WTC11 (cell line): ENCODE results near the gene SREBF1. TPM values are rescaled to one million over a fixed set of nuclear protein-coding genes. Genes with fewer than 3 reads are reported as not detected.

Source experiments
- ATAC-seq: fragments of 200-7000 bp; cut with Tn5 transposase; 2 replicates; pipeline ENCODE4 v1.10.0; 2021; ENCODE audit warnings: mild to moderate bottlenecking, moderate library complexity
- Bru-seq: library from RNA; stranded (reverse); fragments of 400-500 nt; gene quantifications from one replicate; lab custom pipeline; 2021; lab: Mats Ljungman, UMichigan
- CTCF ChIA-PET: fragments of 300-600 bp; sonication (Branson Sonifier 250); formaldehyde crosslinking; loops from one replicate; lab custom pipeline; 2021; ENCODE audit warnings: antibody characterized with exemption; lab: Charles Lee
- POLR2A ChIA-PET: fragments of 350-600 bp; sonication (Branson Sonifier 250); formaldehyde crosslinking; loops from one replicate; lab custom pipeline; 2021; ENCODE audit warnings: antibody characterized with exemption; lab: Charles Lee
- DNase-seq: peaks from one replicate; pipeline ENCODE4 v3.0.0; 2021; ENCODE audit warnings: low spot score
- H3K27ac Mint-ChIP-seq: 2 replicates; pipeline ENCODE4 v1.8.0; 2021; ENCODE audit warnings: mixed read lengths
- H3K27me3 Mint-ChIP-seq: 2 replicates; pipeline ENCODE4 v1.8.0; 2021; ENCODE audit warnings: low read depth, mild to moderate bottlenecking, moderate library complexity, mixed read lengths
- H3K36me3 Mint-ChIP-seq: 2 replicates; pipeline ENCODE4 v1.8.0; 2021; ENCODE audit warnings: mixed read lengths
- H3K4me1 Mint-ChIP-seq: 2 replicates; pipeline ENCODE4 v1.8.0; 2022; ENCODE audit warnings: mixed read lengths
- H3K4me3 Mint-ChIP-seq: 2 replicates; pipeline ENCODE4 v1.8.0; 2021; ENCODE audit warnings: mild to moderate bottlenecking, moderate library complexity, mixed read lengths
- H3K9me3 Mint-ChIP-seq: 2 replicates; pipeline ENCODE4 v1.8.0; 2021; ENCODE audit warnings: mixed read lengths
- ESRRA ChIP-seq: sonication (generic); formaldehyde crosslinking; IDR thresholded peaks from 2 replicates; pipeline ENCODE4 v1.8.1; 2022; ENCODE audit warnings: mild to moderate bottlenecking, missing genetic modification reagents, borderline replicate concordance
- NFYB ChIP-seq: sonication (generic); formaldehyde crosslinking; conservative IDR thresholded peaks from 2 replicates; pipeline ENCODE4 v1.8.0; 2022; ENCODE audit warnings: low read depth, missing genetic modification reagents
- NR1H2 ChIP-seq: sonication (generic); formaldehyde crosslinking; IDR thresholded peaks from 2 replicates; pipeline ENCODE4 v1.9.0; 2021; ENCODE audit warnings: mild to moderate bottlenecking, moderate library complexity, missing genetic modification reagents
- SP1 ChIP-seq: sonication (generic); formaldehyde crosslinking; conservative IDR thresholded peaks from 2 replicates; pipeline ENCODE4 v1.8.1; 2022; ENCODE audit warnings: missing genetic modification reagents
- ZNF416 ChIP-seq: fragments of 250-450 bp; sonication (Bioruptor Pico); IDR thresholded peaks from 2 replicates; pipeline ENCODE4 v1.9.0; 2021; ENCODE audit warnings: mild to moderate bottlenecking, inconsistent platforms
- long read RNA-seq, 3 experiments: library from RNA in 1 of 3; library from capped mRNA in 1 of 3; library from polyadenylated mRNA in 1 of 3; unstranded in 2 of 3; stranded (forward) in 1 of 3; transcript quantifications; one replicate each; pipeline ENCODE4 v2.0.0, GENCODE V29; 2021
- total RNA-seq: library from RNA; stranded (reverse); gene quantifications from 3 replicates; pipeline ENCODE4 v1.2.3, GENCODE V29; 2021
- TF ChIP-seq, protein P1 (sequence below): sonication (generic); formaldehyde crosslinking; IDR thresholded peaks from 2 replicates; pipeline ENCODE4 v1.8.1; 2023; ENCODE audit warnings: mild to moderate bottlenecking, missing genetic modification reagents, borderline replicate concordance
- TF ChIP-seq, protein P2 (sequence below): sonication (generic); formaldehyde crosslinking; IDR thresholded peaks from 2 replicates; pipeline ENCODE4 v1.8.1; 2023; ENCODE audit warnings: mild to moderate bottlenecking, moderate library complexity, missing genetic modification reagents
- TF ChIP-seq, protein P3 (sequence below): fragments of 250-450 bp; sonication (Bioruptor Pico); IDR thresholded peaks from 2 replicates; pipeline ENCODE4 v2.1.2; 2022; ENCODE audit warnings: mild to moderate bottlenecking, moderate library complexity
- TF ChIP-seq, protein P4 (sequence below): sonication (generic); formaldehyde crosslinking; IDR thresholded peaks from 2 replicates; pipeline ENCODE4 v1.8.1; 2022; ENCODE audit warnings: mild to moderate bottlenecking, moderate library complexity, missing genetic modification reagents
- TF ChIP-seq, protein P5 (sequence below): sonication (generic); formaldehyde crosslinking; IDR thresholded peaks from 2 replicates; pipeline ENCODE4 v1.8.0; 2023; ENCODE audit warnings: missing genetic modification reagents
- TF ChIP-seq, protein P6 (sequence below): sonication (generic); formaldehyde crosslinking; IDR thresholded peaks from 2 replicates; pipeline ENCODE4 v1.8.0; 2022; ENCODE audit warnings: mild to moderate bottlenecking, missing genetic modification reagents
- TF ChIP-seq, protein P7 (sequence below): sonication (generic); formaldehyde crosslinking; IDR thresholded peaks from 2 replicates; pipeline ENCODE4 v1.8.0; 2023; ENCODE audit warnings: mild to moderate bottlenecking, missing genetic modification reagents

SREBF1 gene
- 72.3 to 93.7 TPM (median 76.7 TPM) in 3 replicates for total RNA-seq
- Bru-seq, nascent RNA, result percentile 79 among the genes with signal in this experiment
- long read RNA-seq, experiment 1, full-length matches to known transcripts, result 178 of 295 reads
- long read RNA-seq, experiment 1, partial matches to known transcripts, result 46 of 295 reads
- long read RNA-seq, experiment 1, other reads (novel, unspliced or antisense), result 71 of 295 reads
- long read RNA-seq, experiment 2, full-length matches to known transcripts, result 8 of 57 reads
- long read RNA-seq, experiment 2, partial matches to known transcripts, result 30 of 57 reads
- long read RNA-seq, experiment 2, other reads (novel, unspliced or antisense), result 19 of 57 reads
- long read RNA-seq, experiment 3, result 0 reads

DNA sequence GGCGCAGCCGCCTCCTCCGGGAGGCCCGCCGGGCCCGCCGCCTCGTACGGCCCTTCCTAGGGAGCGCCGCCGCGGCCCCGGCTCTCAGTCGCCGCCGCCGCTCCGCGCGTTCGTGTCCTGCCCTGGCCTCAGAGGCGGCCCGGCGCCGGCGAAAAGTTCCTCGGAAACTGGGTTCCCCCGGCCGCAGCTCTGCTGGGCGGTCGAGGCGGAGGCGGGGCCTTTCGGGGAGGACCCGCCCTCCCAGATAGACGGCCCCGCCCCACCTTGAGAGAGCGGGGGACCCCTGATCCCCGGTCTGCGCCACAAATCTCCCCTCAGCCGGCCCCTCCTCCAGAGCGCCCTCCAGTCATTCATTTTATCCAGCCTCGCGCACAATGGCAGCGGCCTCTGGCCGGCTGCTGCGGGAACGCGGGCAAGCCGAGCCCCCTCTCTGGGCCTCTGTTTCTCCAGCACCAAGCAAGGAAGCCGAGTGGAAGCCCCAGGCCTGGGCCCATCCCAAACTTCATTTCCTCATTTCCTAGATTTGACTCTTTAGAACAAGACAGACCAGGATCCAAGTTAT is at the start of gene SREBF1:
SREBF1 (minus strand) TSS at position 169 of the 562 bp plus-strand sequence. CDS start 169 bp downstream, outside the sequence.
- DNase-seq, result peak; percentile 87
- ChIA-PET CTCF (interaction anchor here (0.8 to 3.6 kb wide), 16 partner anchors 9 to 340 kb away, joined by 3 to 37 read pairs (median 4); no protein-coding TSS in a partner anchor), POLR2A (interaction anchor here (0.9 to 4.8 kb wide), 19 partner anchors 9 to 137 kb away, joined by 3 to 137 read pairs (median 6); no protein-coding TSS in a partner anchor)
- TF ChIP-seq, protein P1, sequence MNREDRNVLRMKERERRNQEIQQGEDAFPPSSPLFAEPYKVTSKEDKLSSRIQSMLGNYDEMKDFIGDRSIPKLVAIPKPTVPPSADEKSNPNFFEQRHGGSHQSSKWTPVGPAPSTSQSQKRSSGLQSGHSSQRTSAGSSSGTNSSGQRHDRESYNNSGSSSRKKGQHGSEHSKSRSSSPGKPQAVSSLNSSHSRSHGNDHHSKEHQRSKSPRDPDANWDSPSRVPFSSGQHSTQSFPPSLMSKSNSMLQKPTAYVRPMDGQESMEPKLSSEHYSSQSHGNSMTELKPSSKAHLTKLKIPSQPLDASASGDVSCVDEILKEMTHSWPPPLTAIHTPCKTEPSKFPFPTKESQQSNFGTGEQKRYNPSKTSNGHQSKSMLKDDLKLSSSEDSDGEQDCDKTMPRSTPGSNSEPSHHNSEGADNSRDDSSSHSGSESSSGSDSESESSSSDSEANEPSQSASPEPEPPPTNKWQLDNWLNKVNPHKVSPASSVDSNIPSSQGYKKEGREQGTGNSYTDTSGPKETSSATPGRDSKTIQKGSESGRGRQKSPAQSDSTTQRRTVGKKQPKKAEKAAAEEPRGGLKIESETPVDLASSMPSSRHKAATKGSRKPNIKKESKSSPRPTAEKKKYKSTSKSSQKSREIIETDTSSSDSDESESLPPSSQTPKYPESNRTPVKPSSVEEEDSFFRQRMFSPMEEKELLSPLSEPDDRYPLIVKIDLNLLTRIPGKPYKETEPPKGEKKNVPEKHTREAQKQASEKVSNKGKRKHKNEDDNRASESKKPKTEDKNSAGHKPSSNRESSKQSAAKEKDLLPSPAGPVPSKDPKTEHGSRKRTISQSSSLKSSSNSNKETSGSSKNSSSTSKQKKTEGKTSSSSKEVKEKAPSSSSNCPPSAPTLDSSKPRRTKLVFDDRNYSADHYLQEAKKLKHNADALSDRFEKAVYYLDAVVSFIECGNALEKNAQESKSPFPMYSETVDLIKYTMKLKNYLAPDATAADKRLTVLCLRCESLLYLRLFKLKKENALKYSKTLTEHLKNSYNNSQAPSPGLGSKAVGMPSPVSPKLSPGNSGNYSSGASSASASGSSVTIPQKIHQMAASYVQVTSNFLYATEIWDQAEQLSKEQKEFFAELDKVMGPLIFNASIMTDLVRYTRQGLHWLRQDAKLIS, result no peak
- TF ChIP-seq ZNF416 (CRISPR knock-in tag) (0 out of 2 replicates have a peak, but pooled peaks have one; percentile 7), SP1 (CRISPR knock-in tag) (0 out of 2 replicates have a peak, but pooled peaks have one; percentile 5), ESRRA (CRISPR knock-in tag) (peak; percentile 64; the same call in 1 of the 2 replicates)
- TF ChIP-seq, protein P2, sequence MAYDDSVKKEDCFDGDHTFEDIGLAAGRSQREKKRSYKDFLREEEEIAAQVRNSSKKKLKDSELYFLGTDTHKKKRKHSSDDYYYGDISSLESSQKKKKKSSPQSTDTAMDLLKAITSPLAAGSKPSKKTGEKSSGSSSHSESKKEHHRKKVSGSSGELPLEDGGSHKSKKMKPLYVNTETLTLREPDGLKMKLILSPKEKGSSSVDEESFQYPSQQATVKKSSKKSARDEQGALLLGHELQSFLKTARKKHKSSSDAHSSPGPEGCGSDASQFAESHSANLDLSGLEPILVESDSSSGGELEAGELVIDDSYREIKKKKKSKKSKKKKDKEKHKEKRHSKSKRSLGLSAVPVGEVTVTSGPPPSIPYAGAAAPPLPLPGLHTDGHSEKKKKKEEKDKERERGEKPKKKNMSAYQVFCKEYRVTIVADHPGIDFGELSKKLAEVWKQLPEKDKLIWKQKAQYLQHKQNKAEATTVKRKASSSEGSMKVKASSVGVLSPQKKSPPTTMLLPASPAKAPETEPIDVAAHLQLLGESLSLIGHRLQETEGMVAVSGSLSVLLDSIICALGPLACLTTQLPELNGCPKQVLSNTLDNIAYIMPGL, result peak; percentile 29; the same call in 1 of the 2 replicates
- TF ChIP-seq, protein P3, sequence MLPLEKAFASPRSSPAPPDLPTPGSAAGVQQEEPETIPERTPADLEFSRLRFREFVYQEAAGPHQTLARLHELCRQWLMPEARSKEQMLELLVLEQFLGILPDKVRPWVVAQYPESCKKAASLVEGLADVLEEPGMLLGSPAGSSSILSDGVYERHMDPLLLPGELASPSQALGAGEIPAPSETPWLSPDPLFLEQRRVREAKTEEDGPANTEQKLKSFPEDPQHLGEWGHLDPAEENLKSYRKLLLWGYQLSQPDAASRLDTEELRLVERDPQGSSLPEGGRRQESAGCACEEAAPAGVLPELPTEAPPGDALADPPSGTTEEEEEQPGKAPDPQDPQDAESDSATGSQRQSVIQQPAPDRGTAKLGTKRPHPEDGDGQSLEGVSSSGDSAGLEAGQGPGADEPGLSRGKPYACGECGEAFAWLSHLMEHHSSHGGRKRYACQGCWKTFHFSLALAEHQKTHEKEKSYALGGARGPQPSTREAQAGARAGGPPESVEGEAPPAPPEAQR (CRISPR knock-in tag), result no peak
- TF ChIP-seq, protein P4, sequence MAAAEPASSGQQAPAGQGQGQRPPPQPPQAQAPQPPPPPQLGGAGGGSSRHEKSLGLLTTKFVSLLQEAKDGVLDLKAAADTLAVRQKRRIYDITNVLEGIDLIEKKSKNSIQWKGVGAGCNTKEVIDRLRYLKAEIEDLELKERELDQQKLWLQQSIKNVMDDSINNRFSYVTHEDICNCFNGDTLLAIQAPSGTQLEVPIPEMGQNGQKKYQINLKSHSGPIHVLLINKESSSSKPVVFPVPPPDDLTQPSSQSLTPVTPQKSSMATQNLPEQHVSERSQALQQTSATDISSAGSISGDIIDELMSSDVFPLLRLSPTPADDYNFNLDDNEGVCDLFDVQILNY, result 0 out of 2 replicates have a peak, but pooled peaks have one; percentile 23
- peak; percentile 49 for ATAC-seq
- peaks cover 21% of the 10 kb centered on the region for H3K36me3 Mint-ChIP-seq
- peak within 1 kb of the TSS; percentile 69 for H3K4me3 Mint-ChIP-seq
- peak within 1 kb of the TSS; percentile 100 for H3K27ac Mint-ChIP-seq
- H3K27me3 Mint-ChIP-seq, result no peaks in the 10 kb centered on the region
- no peaks in the 10 kb centered on the region for H3K9me3 Mint-ChIP-seq
- H3K4me1 Mint-ChIP-seq, result peaks cover 73% of the 10 kb centered on the region

DNA sequence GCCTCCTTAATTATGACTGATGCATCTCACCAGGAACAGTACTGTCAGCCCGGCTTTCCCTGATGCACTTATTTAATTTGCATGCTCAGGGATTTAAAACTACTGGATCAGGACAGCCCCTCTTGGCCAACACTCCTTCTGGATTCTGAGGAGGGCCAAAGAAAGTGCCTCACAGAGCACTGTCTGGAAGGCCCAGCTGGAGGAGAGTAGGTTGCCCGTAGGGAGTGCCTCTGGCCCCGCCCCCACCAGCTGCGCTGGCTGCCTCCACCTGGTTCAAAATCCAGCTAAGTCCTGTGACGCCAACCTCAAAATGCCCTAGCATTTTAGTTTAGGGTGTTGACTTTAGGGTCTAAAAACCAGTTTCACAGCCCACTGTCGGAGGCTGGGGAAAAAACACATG is 49.4 kb upstream of the SREBF1 start:
- DNase-seq, result no peak
- ChIA-PET POLR2A (no interaction called here), CTCF (interaction anchor here (0.6 to 3.9 kb wide), 5 partner anchors 9 to 74 kb away, joined by 3 to 37 read pairs (median 5); no protein-coding TSS in a partner anchor)
- Mint-ChIP-seq H3K36me3 (no peaks in the 10 kb centered on the region), H3K4me1 (peaks cover 66% of the 10 kb centered on the region), H3K9me3 (no peaks in the 10 kb centered on the region), H3K27ac (no peak overlapping the region), H3K4me3 (no peak overlapping the region), H3K27me3 (no peaks in the 10 kb centered on the region)
- ATAC-seq, result no peak
- TF ChIP-seq, protein P5, sequence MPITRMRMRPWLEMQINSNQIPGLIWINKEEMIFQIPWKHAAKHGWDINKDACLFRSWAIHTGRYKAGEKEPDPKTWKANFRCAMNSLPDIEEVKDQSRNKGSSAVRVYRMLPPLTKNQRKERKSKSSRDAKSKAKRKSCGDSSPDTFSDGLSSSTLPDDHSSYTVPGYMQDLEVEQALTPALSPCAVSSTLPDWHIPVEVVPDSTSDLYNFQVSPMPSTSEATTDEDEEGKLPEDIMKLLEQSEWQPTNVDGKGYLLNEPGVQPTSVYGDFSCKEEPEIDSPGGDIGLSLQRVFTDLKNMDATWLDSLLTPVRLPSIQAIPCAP (CRISPR knock-in tag), result no peak
- TF ChIP-seq, protein P6, sequence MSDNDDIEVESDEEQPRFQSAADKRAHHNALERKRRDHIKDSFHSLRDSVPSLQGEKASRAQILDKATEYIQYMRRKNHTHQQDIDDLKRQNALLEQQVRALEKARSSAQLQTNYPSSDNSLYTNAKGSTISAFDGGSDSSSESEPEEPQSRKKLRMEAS (CRISPR knock-in tag), result no peak
- TF ChIP-seq NR1H2 (CRISPR knock-in tag) (no peak), NFYB (CRISPR knock-in tag) (no peak)
- TF ChIP-seq, protein P7, sequence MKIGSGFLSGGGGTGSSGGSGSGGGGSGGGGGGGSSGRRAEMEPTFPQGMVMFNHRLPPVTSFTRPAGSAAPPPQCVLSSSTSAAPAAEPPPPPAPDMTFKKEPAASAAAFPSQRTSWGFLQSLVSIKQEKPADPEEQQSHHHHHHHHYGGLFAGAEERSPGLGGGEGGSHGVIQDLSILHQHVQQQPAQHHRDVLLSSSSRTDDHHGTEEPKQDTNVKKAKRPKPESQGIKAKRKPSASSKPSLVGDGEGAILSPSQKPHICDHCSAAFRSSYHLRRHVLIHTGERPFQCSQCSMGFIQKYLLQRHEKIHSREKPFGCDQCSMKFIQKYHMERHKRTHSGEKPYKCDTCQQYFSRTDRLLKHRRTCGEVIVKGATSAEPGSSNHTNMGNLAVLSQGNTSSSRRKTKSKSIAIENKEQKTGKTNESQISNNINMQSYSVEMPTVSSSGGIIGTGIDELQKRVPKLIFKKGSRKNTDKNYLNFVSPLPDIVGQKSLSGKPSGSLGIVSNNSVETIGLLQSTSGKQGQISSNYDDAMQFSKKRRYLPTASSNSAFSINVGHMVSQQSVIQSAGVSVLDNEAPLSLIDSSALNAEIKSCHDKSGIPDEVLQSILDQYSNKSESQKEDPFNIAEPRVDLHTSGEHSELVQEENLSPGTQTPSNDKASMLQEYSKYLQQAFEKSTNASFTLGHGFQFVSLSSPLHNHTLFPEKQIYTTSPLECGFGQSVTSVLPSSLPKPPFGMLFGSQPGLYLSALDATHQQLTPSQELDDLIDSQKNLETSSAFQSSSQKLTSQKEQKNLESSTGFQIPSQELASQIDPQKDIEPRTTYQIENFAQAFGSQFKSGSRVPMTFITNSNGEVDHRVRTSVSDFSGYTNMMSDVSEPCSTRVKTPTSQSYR (CRISPR knock-in tag), result no peak
